ENCODE measurements around the gene CACNA1C. TPM values are rescaled to one million over a fixed set of nuclear protein-coding genes. Genes with fewer than 3 reads are reported as not detected.

CACNA1C gene
- total and polyA plus RNA-seq, 10 of the 15 experiments (the other 5 are each of a cell fraction or from before 2014, with no cell fraction given): under 0.01 to 0.15 (median 0.09) TPM; not detected in 5

DNA sequence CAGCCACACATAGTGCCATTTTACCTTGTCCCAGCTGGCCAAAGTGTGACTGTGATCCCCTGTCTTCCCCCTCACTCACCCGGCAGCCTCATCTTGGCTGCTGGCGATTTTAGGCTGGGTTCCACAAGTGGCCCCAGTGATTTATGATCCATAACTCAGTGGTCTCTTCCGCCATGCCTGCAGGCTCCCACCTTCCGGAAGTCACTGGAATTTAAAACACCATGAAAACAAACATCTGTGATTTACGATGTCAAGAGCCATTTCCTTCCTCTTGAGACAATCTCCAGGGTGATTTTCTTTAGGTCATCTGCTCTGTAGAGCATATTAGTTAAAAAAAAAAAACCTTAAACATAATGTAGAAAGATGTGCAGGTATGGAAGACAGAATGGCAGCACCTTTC, 282.3 kb downstream of the CACNA1C start:
- H3K4me3 ChIP-seq: no peak overlapping the region
- H3K79me2 ChIP-seq (ENCODE audit: control insufficient read depth, insufficient read depth, low read length): no peaks in the 10 kb centered on the region
- RAD21 ChIA-PET (ENCODE audit: unreplicated experiment): no interaction called here
- H3K4me2 ChIP-seq (ENCODE audit: control insufficient read depth, insufficient read depth): no peak overlapping the region
- no peak for FAIRE-seq
- POLR2A ChIA-PET: no interaction called here
- TF ChIP-seq GABPA (IDR thresholded peaks at IDR 0.05; ENCODE audit: low read depth) (no peak), CEBPZ (IDR thresholded peaks at IDR 0.05; ENCODE audit: low read depth, low read length) (no peak), SREBF2 (IDR thresholded peaks at IDR 0.05; ENCODE audit: low read length) (no peak), SP1 (IDR thresholded peaks at IDR 0.05; ENCODE audit: low read depth, low read length) (no peak), SKIL (IDR thresholded peaks at IDR 0.05; ENCODE audit: low read depth, poor library complexity, severe bottlenecking) (no peak), BMI1 (IDR thresholded peaks at IDR 0.05; ENCODE audit: borderline replicate concordance) (no peak), KAT2A (conservative IDR thresholded peaks at IDR 0.05; ENCODE audit: control insufficient read depth, low read depth, low read length) (no peak), USF1 (IDR thresholded peaks at IDR 0.05; ENCODE audit: borderline replicate concordance, extremely low read length, insufficient read depth, low read depth, low read length) (no peak), ZSCAN29 (IDR thresholded peaks at IDR 0.05) (no peak), E2F4 (IDR thresholded peaks at IDR 0.05; ENCODE audit: low read depth, low read length) (no peak), PAX8 (IDR thresholded peaks at IDR 0.05) (no peak), ZNF622 (IDR thresholded peaks at IDR 0.05) (no peak), FOXK2 (IDR thresholded peaks at IDR 0.05) (no peak), TAF1 (IDR thresholded peaks at IDR 0.05; ENCODE audit: borderline replicate concordance, low read depth, low read length) (no peak), MYB (IDR thresholded peaks at IDR 0.05; ENCODE audit: borderline replicate concordance, low read depth, low read length) (no peak)
- TF ChIP-seq, protein P1, sequence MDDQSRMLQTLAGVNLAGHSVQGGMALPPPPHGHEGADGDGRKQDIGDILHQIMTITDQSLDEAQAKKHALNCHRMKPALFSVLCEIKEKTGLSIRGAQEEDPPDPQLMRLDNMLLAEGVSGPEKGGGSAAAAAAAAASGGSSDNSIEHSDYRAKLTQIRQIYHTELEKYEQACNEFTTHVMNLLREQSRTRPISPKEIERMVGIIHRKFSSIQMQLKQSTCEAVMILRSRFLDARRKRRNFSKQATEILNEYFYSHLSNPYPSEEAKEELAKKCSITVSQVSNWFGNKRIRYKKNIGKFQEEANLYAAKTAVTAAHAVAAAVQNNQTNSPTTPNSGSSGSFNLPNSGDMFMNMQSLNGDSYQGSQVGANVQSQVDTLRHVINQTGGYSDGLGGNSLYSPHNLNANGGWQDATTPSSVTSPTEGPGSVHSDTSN (IDR thresholded peaks at IDR 0.05; ENCODE audit: insufficient replicate concordance, low read depth, low read length): no peak
- H3K4me1 ChIP-seq (ENCODE audit: control insufficient read depth, insufficient read depth, low read length): peaks cover 25% of the 10 kb centered on the region
- SMC1A ChIA-PET (ENCODE audit: uncharacterized antibody, unreplicated experiment): interaction anchor here (1.0 kb wide), 1 partner anchor 1026 kb away, joined by 3 read pairs; no protein-coding TSS in a partner anchor
- WGBS (ENCODE audit: insufficient coverage, insufficient replicate concordance, low lambda C conversion rate, missing lambda C conversion rate): 88% methylated on average over 5 of the region's 5 CpGs
- CTCF ChIA-PET: interaction anchor here (0.6 kb wide), 1 partner anchor 1726 kb away, joined by 4 read pairs; no protein-coding TSS in a partner anchor
- no peaks in the 10 kb centered on the region; the same call in 2 of the 3 replicates for H3K9me3 ChIP-seq (replicated peaks; ENCODE audit: control insufficient read depth, insufficient read depth, low read length)
- no TSS peak for BruUV-seq (replicated peaks)
- no peak overlapping the region for H2AFZ ChIP-seq (ENCODE audit: control insufficient read depth, low read depth, low read length)
- H3K27ac ChIP-seq (ENCODE audit: control insufficient read depth, insufficient read depth): no peak overlapping the region
- H3K27me3 ChIP-seq (replicated peaks in 1 of 2; ENCODE audit: control insufficient read depth in 2 of 2, insufficient read depth in 2 of 2, low read length in 1 of 2): no peaks in the 10 kb centered on the region
- no peaks in the 10 kb centered on the region for H4K20me1 ChIP-seq (ENCODE audit: control insufficient read depth, insufficient read depth)
- intact Hi-C loops (cut with micrococcal nuclease; ENCODE audit: unreplicated experiment) (no loop called here), in situ Hi-C loops (cut with MboI) (no loop called here)
- H3K36me3 ChIP-seq (ENCODE audit: control insufficient read depth in 2 of 2, insufficient read depth in 2 of 2, low read length in 1 of 2): no peaks in the 10 kb centered on the region
- H3K9ac ChIP-seq (ENCODE audit: control insufficient read depth, insufficient read depth, low read length): no peak overlapping the region
- ATAC-seq: no peak
- no peak for DNase-seq (ENCODE audit: low read depth, low spot score)

All from GM12878 (cell line).